HCT116 (cell line): ENCODE measurements around the gene ARL2BP. TPM values are rescaled to one million over a fixed set of nuclear protein-coding genes. Genes with fewer than 3 reads are reported as not detected.
A peak's percentile ranks its signal among the peaks of the same experiment; 100 is the strongest.

Source experiments
- ATAC-seq: fragments of 200-7000 bp; cut with Tn5 transposase; 2 replicates; pipeline ENCODE4 v1.9.1; 2020; ENCODE audit warnings: mild to moderate bottlenecking, moderate library complexity
- BruUV-seq: library from RNA; stranded (reverse); fragments of 400-500 nt; replicated peaks from 2 replicates; lab custom pipeline; 2021; lab: Mats Ljungman, UMichigan
- CTCF ChIA-PET: fragments of 300-600 bp; sonication (Branson Sonifier 250); formaldehyde crosslinking; loops from one replicate; lab custom pipeline; 2021; ENCODE audit warnings: antibody characterized with exemption; lab: Charles Lee
- POLR2A ChIA-PET: fragments of 300-600, 350-600 bp; sonication (Branson Sonifier 250); formaldehyde crosslinking; loops from one replicate; lab custom pipeline; 2021; ENCODE audit warnings: antibody characterized with exemption; lab: Charles Lee
- RAD21 ChIA-PET, 2 experiments: fragments of 300-600 bp; sonication (Branson Sonifier 250); formaldehyde crosslinking; loops; one replicate each; lab custom pipeline; 2023; ENCODE audit warnings: low total read pairs in 2 of 2; ENCODE audit not compliant: uncharacterized antibody in 2 of 2, unreplicated experiment in 2 of 2, low non-redundant PET in 1 of 2; lab: Charles Lee
- DNase-seq: peaks from one replicate; pipeline ENCODE4 v3.0.0-alpha.2; 2010; ENCODE audit warnings: low read depth, low spot score
- H2AFZ ChIP-seq: fragments of 200-600 bp; shearing (Covaris generic), sonication (generic); 2 replicates; pipeline ENCODE4 v1.6.1; 2017; ENCODE audit warnings: low read depth, mixed run types, mixed read lengths, antibody characterized with exemption, low read length; ENCODE audit not compliant: poor library complexity, severe bottlenecking
- H3K27ac ChIP-seq: 2 replicates; pipeline ENCODE4 v1.5.1; 2012; ENCODE audit warnings: low read depth, low read length
- H3K27me3 ChIP-seq: fragments of 200-600 bp; sonication (generic); 2 replicates; pipeline ENCODE4 v1.6.1; 2016; ENCODE audit warnings: mixed run types, low read length, mixed read lengths; ENCODE audit not compliant: insufficient read depth
- H3K36me3 ChIP-seq, 2 experiments: fragments of 200-500 bp in 1 of 2; fragments of 200-600 bp in 1 of 2; sonication (Bioruptor generic) in 1 of 2; sonication (generic) in 1 of 2; 2 replicates each; pipeline versions ENCODE4 v1.5.1 to v1.6.1; 2014 to 2016; ENCODE audit warnings: low read length in 2 of 2, inconsistent platforms in 1 of 2, mixed read lengths in 1 of 2, mixed run types in 1 of 2; ENCODE audit not compliant: insufficient read depth in 2 of 2, control insufficient read depth in 1 of 2
- H3K4me1 ChIP-seq, 2 experiments: fragments of 200-600 bp in 1 of 2; sonication (generic) in 1 of 2; 2 replicates each; pipeline versions ENCODE4 v1.5.1 to v1.6.1; 2012 to 2017; ENCODE audit warnings: low read length in 2 of 2, inconsistent platforms in 1 of 2, mild to moderate bottlenecking in 1 of 2, mixed read lengths in 1 of 2, mixed run types in 1 of 2, moderate library complexity in 1 of 2; ENCODE audit not compliant: insufficient read depth in 2 of 2, control insufficient read depth in 1 of 2
- H3K4me2 ChIP-seq: fragments of 200-600 bp; sonication (generic); 2 replicates; pipeline ENCODE4 v1.6.1; 2017; ENCODE audit warnings: mixed run types, low read length, mixed read lengths
- H3K4me3 ChIP-seq, 2 experiments: fragments of 200-600 bp in 1 of 2; sonication (generic) in 1 of 2; replicated peaks in 1 of 2; 2 replicates each; pipeline ENCODE4 v1.5.1; 2011 to 2016; ENCODE audit warnings: low read length in 2 of 2, control low read depth in 1 of 2, low read depth in 1 of 2, mild to moderate bottlenecking in 1 of 2, mixed read lengths in 1 of 2, mixed run types in 1 of 2
- H3K79me2 ChIP-seq: fragments of 200-600 bp; sonication (generic); 2 replicates; pipeline ENCODE4 v1.6.1; 2017; ENCODE audit warnings: mild to moderate bottlenecking, mixed run types, low read length, moderate library complexity, mixed read lengths; ENCODE audit not compliant: insufficient read depth
- H3K9ac ChIP-seq: fragments of 200-600 bp; sonication (generic); 2 replicates; pipeline ENCODE4 v1.6.1; 2016; ENCODE audit warnings: low read length, mixed read lengths
- H3K9me2 ChIP-seq: fragments of 200-600 bp; sonication (generic), shearing (Covaris generic); 2 replicates; pipeline ENCODE4 v1.6.1; 2017; ENCODE audit warnings: mixed run types, mild to moderate bottlenecking, moderate library complexity; ENCODE audit not compliant: insufficient read depth
- H3K9me3 ChIP-seq, 2 experiments: fragments of 200-500 bp in 1 of 2; fragments of 200-600 bp in 1 of 2; sonication (Bioruptor generic) in 1 of 2; sonication (generic) in 1 of 2; 2 replicates each; pipeline ENCODE4 v1.6.1; 2014 to 2017; ENCODE audit warnings: low read length in 2 of 2, mixed read lengths in 2 of 2, inconsistent platforms in 1 of 2, low read depth in 1 of 2, mild to moderate bottlenecking in 1 of 2, mixed run types in 1 of 2, moderate library complexity in 1 of 2; ENCODE audit not compliant: control insufficient read depth in 1 of 2, insufficient read depth in 1 of 2
- H4K20me1 ChIP-seq: fragments of 200-600 bp; sonication (generic), shearing (Covaris generic); 2 replicates; pipeline ENCODE4 v1.6.1; 2017; ENCODE audit warnings: mixed run types, mild to moderate bottlenecking, moderate library complexity; ENCODE audit not compliant: insufficient read depth
- CEBPB ChIP-seq: IDR thresholded peaks from 2 replicates; pipeline ENCODE4 v1.6.1; 2012; ENCODE audit warnings: low read depth
- ELF1 ChIP-seq: IDR thresholded peaks from 2 replicates; pipeline ENCODE4 v1.6.1; 2012; ENCODE audit warnings: low read depth, borderline replicate concordance
- EZH2 ChIP-seq: fragments of 200-600 bp; sonication (generic); IDR thresholded peaks from 2 replicates; pipeline ENCODE4 v1.6.1; 2017; ENCODE audit warnings: antibody characterized with exemption, mixed run types
- EZH2phosphoT487 ChIP-seq: fragments of 200-600 bp; IDR thresholded peaks from 2 replicates; pipeline ENCODE4 v1.6.1; 2018; ENCODE audit warnings: antibody characterized with exemption, borderline replicate concordance
- FOSL1 ChIP-seq: IDR thresholded peaks from 2 replicates; pipeline ENCODE4 v1.6.1; 2012; ENCODE audit warnings: low read depth
- POLR2A ChIP-seq: IDR thresholded peaks from 2 replicates; pipeline ENCODE4 v1.7.0; 2011; ENCODE audit warnings: borderline replicate concordance; ENCODE audit not compliant: insufficient read depth, insufficient read length; ENCODE audit errors: extremely low read depth
- POLR2AphosphoS5 ChIP-seq: IDR thresholded peaks from 2 replicates; pipeline ENCODE4 v1.6.1; 2011; ENCODE audit warnings: mild to moderate bottlenecking, low read depth, low read length, moderate library complexity
- RAD21 ChIP-seq: IDR thresholded peaks from 2 replicates; pipeline ENCODE4 v1.6.1; 2012; ENCODE audit warnings: low read depth, mild to moderate bottlenecking
- SIN3A ChIP-seq: IDR thresholded peaks from 2 replicates; pipeline ENCODE4 v1.6.1; 2012; ENCODE audit warnings: low read depth
- SP1 ChIP-seq: IDR thresholded peaks from 2 replicates; pipeline ENCODE4 v1.6.1; 2012; ENCODE audit warnings: low read depth
- SRF ChIP-seq: IDR thresholded peaks from 2 replicates; pipeline ENCODE4 v1.6.1; 2012; ENCODE audit warnings: low read depth
- TCF7L2 ChIP-seq: IDR thresholded peaks from 2 replicates; pipeline ENCODE4 v1.7.0; 2011; ENCODE audit warnings: borderline replicate concordance, inconsistent platforms; ENCODE audit not compliant: insufficient read depth, insufficient read length; ENCODE audit errors: extremely low read depth
- ZFX ChIP-seq: fragments of 450-650 bp; IDR thresholded peaks from 2 replicates; pipeline ENCODE4 v1.6.1; 2017
- intact Hi-C: fragments of 100-400 bp; cut with micrococcal nuclease; formaldehyde crosslinking; loops from 2 replicates; pipeline ENCODE4 v1.10.0; 2022
- total RNA-seq: library from RNA; stranded (reverse); gene quantifications from one replicate; pipeline ENCODE4 v1.2.1, GENCODE V29; 2021; ENCODE audit not compliant: unreplicated experiment
- TF ChIP-seq, protein P1 (sequence below): IDR thresholded peaks from 2 replicates; pipeline ENCODE4 v1.6.1; 2012
- TF ChIP-seq, protein P2 (sequence below), 3 experiments: fragments of 200-600 bp in 1 of 3; sonication (generic) in 1 of 3; IDR thresholded peaks in 2 of 3; conservative IDR thresholded peaks in 1 of 3; 2 replicates each; pipeline ENCODE4 v1.5.1; 2012 to 2017; ENCODE audit warnings: low read depth in 2 of 3, low read length in 2 of 3, antibody characterized with exemption in 1 of 3, borderline replicate concordance in 1 of 3, control low read depth in 1 of 3, mild to moderate bottlenecking in 1 of 3, mixed read lengths in 1 of 3, mixed run types in 1 of 3, moderate library complexity in 1 of 3; ENCODE audit not compliant: insufficient read depth in 1 of 3
- TF ChIP-seq, protein P3 (sequence below): IDR thresholded peaks from 2 replicates; pipeline ENCODE4 v1.6.1; 2012; ENCODE audit warnings: low read depth
- TF ChIP-seq, protein P4 (sequence below): IDR thresholded peaks from 2 replicates; pipeline ENCODE4 v1.6.1; 2012

Gene ARL2BP
- total RNA-seq, 1 experiment from 2014 or later, result 28.8 TPM

DNA sequence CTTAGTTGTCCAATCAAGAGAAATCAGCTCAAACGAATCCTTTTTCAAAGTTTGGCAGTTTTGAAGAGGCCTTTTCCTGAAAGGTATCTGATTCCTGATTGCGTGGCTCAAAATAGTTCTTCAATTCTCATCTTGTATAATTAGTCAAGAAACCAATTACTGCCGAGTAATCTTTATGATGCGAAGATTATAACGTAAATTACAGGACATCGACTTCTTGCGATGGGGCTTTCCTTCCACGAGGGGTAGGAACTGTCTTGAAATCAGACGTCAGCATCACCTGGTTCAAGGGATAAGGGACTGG, 644 bp upstream of the ARL2BP start:
- Histone ChIP-seq H3K9me3 (no peaks in the 10 kb centered on the region), H3K4me1 (peaks cover 10 to 15% of the 10 kb centered on the region in 2 experiments), H3K27ac (peak overlapping the region; percentile 80), H3K79me2 (peaks cover 5% of the 10 kb centered on the region; the same call in 1 of the 2 replicates), H4K20me1 (no peaks in the 10 kb centered on the region), H3K4me3 (peak overlapping the region; percentile 38 to 82), H3K4me2 (peak overlapping the region; percentile 85), H3K9me2 (no peaks in the 10 kb centered on the region), H3K27me3 (no peaks in the 10 kb centered on the region), H3K36me3 (peaks cover 0 to 10% of the 10 kb centered on the region in 2 experiments; a peak in 2 of 4 replicates), H3K9ac (peak overlapping the region; percentile 83), H2AFZ (no peak overlapping the region)
- TSS peak; percentile 95 for BruUV-seq
- ATAC-seq (no peak; the same call in 1 of the 2 replicates), DNase-seq (no peak)
- intact Hi-C loops, result loop anchor here (2.0 kb wide), 1 partner anchor 56 kb away; no protein-coding TSS in a partner anchor
- TF ChIP-seq FOSL1 (no peak), ELF1 (no peak), POLR2AphosphoS5 (no peak), RAD21 (no peak), EZH2phosphoT487 (no peak), CEBPB (no peak), EZH2 (no peak), TCF7L2 (no peak), SRF (no peak), ZFX (no peak), SIN3A (no peak), POLR2A (no peak), SP1 (no peak)
- TF ChIP-seq, protein P1, sequence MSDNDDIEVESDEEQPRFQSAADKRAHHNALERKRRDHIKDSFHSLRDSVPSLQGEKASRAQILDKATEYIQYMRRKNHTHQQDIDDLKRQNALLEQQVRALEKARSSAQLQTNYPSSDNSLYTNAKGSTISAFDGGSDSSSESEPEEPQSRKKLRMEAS, result no peak
- TF ChIP-seq, protein P2, sequence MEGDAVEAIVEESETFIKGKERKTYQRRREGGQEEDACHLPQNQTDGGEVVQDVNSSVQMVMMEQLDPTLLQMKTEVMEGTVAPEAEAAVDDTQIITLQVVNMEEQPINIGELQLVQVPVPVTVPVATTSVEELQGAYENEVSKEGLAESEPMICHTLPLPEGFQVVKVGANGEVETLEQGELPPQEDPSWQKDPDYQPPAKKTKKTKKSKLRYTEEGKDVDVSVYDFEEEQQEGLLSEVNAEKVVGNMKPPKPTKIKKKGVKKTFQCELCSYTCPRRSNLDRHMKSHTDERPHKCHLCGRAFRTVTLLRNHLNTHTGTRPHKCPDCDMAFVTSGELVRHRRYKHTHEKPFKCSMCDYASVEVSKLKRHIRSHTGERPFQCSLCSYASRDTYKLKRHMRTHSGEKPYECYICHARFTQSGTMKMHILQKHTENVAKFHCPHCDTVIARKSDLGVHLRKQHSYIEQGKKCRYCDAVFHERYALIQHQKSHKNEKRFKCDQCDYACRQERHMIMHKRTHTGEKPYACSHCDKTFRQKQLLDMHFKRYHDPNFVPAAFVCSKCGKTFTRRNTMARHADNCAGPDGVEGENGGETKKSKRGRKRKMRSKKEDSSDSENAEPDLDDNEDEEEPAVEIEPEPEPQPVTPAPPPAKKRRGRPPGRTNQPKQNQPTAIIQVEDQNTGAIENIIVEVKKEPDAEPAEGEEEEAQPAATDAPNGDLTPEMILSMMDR (IDR thresholded peaks at IDR 0.05 in 2 of 3, conservative IDR thresholded peaks at IDR 0.05 in 1 of 3; ENCODE audit: borderline replicate concordance in 1 of 3, insufficient read depth in 1 of 3, low read depth in 2 of 3, low read length in 2 of 3), result no peak
- TF ChIP-seq, protein P3, sequence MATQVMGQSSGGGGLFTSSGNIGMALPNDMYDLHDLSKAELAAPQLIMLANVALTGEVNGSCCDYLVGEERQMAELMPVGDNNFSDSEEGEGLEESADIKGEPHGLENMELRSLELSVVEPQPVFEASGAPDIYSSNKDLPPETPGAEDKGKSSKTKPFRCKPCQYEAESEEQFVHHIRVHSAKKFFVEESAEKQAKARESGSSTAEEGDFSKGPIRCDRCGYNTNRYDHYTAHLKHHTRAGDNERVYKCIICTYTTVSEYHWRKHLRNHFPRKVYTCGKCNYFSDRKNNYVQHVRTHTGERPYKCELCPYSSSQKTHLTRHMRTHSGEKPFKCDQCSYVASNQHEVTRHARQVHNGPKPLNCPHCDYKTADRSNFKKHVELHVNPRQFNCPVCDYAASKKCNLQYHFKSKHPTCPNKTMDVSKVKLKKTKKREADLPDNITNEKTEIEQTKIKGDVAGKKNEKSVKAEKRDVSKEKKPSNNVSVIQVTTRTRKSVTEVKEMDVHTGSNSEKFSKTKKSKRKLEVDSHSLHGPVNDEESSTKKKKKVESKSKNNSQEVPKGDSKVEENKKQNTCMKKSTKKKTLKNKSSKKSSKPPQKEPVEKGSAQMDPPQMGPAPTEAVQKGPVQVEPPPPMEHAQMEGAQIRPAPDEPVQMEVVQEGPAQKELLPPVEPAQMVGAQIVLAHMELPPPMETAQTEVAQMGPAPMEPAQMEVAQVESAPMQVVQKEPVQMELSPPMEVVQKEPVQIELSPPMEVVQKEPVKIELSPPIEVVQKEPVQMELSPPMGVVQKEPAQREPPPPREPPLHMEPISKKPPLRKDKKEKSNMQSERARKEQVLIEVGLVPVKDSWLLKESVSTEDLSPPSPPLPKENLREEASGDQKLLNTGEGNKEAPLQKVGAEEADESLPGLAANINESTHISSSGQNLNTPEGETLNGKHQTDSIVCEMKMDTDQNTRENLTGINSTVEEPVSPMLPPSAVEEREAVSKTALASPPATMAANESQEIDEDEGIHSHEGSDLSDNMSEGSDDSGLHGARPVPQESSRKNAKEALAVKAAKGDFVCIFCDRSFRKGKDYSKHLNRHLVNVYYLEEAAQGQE, result no peak
- TF ChIP-seq, protein P4, sequence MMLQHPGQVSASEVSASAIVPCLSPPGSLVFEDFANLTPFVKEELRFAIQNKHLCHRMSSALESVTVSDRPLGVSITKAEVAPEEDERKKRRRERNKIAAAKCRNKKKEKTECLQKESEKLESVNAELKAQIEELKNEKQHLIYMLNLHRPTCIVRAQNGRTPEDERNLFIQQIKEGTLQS, result no peak
- POLR2A ChIA-PET, result interaction anchor here (2.0 kb wide), 1 partner anchor 12 kb away, joined by 6 read pairs; no protein-coding TSS in a partner anchor
- CTCF ChIA-PET, result no interaction called here
- RAD21 ChIA-PET, result no interaction called here
